Transverse colon (tissue), 4 donors: ENCODE measurements around the gene MACROH2A2. TPM values are rescaled to one million over a fixed set of nuclear protein-coding genes. Genes with fewer than 3 reads are reported as not detected.
"Not testable (repeated sequence)": the region's sequence is repeated elsewhere in the genome, so short reads cannot be mapped to it uniquely, and the experiment has no call there.

Experiments
- DNase-seq: peaks from one replicate; pipeline ENCODE4 v3.0.0-alpha.2; 2019
- H3K27ac ChIP-seq, 4 donors: fragments of 200-600 bp; sonication (generic); 2 replicates each; pipeline ENCODE4 v1.5.1; 2016 to 2018; ENCODE audit warnings: inconsistent platforms in 4 of 4
- H3K27me3 ChIP-seq: fragments of 200-600 bp; sonication (generic); 2 replicates; pipeline ENCODE4 v1.5.1; 2017; ENCODE audit warnings: inconsistent platforms
- H3K36me3 ChIP-seq, 4 donors: fragments of 200-600 bp; sonication (generic); 2 replicates each; pipeline ENCODE4 v1.5.1; 2017 to 2019; ENCODE audit warnings: inconsistent platforms in 4 of 4
- H3K4me1 ChIP-seq, 4 donors: fragments of 200-600 bp; sonication (generic); 2 replicates each; pipeline ENCODE4 v1.5.1; 2017 to 2020; ENCODE audit warnings: inconsistent platforms in 4 of 4
- H3K4me3 ChIP-seq, 4 donors: fragments of 200-600 bp; sonication (generic); 1 replicate in 1 of 4; 2 replicates in 3 of 4; pipeline versions ENCODE4 v1.5.1 to v1.6.1; 2017 to 2019; ENCODE audit warnings: inconsistent platforms in 4 of 4
- H3K9me3 ChIP-seq, 2 donors: fragments of 200-600 bp; sonication (generic); 2 replicates each; pipeline ENCODE4 v1.5.1; 2017 to 2019; ENCODE audit warnings: inconsistent platforms in 2 of 2
- CTCF ChIP-seq, 5 experiments: fragments of 200-600 bp in 3 of 5; fragments of 450-650 bp in 2 of 5; sonication (generic) in 3 of 5; IDR thresholded peaks; 1 replicate in 2 of 5; 2 replicates in 3 of 5; pipeline ENCODE4 v1.5.1; 2016 to 2017; ENCODE audit warnings: antibody characterized with exemption in 5 of 5, inconsistent platforms in 3 of 5, mild to moderate bottlenecking in 2 of 5, moderate library complexity in 1 of 5
- EP300 ChIP-seq: sonication (generic); formaldehyde crosslinking; IDR thresholded peaks from one replicate; pipeline ENCODE4 v1.6.1; 2017; ENCODE audit warnings: antibody characterized with exemption, low read depth
- POLR2A ChIP-seq: fragments of 450-650 bp; IDR thresholded peaks from one replicate; pipeline ENCODE4 v1.6.1; 2016; ENCODE audit warnings: antibody characterized with exemption, mild to moderate bottlenecking, moderate library complexity
- POLR2AphosphoS5 ChIP-seq, 3 donors: sonication (generic); formaldehyde crosslinking; IDR thresholded peaks; one replicate each; pipeline ENCODE4 v1.6.1; 2016; ENCODE audit warnings: antibody characterized with exemption in 3 of 3
- WGBS, 2 donors: methylation state at CpG; one replicate each; pipeline ENCODE4 v1.1.5; 2018; ENCODE audit warnings: low coverage in 1 of 2; 5-methylcytosine and 5-hydroxymethylcytosine counted together
- in situ Hi-C, 4 donors: fragments of 200-750 bp; cut with MboI; loops; one replicate each; pipeline versions ENCODE4 v1.15.0 to v1.15.1; 2017; ENCODE audit warnings: low sequenced_read_pairs in 3 of 4, low pct_ligation_motif_present in 1 of 4, low pct_unique_long_range_greater_than_20kb in 1 of 4
- intact Hi-C: fragments of 100-400 bp; cut with DNase I; formaldehyde crosslinking; loops from one replicate; pipeline ENCODE4 v1.15.1; 2023; ENCODE audit warnings: low total_unique reads
- total RNA-seq, 4 donors: library from RNA; depleted of rRNA; stranded (reverse); fragments of >200 nt; gene quantifications; one replicate each; pipeline ENCODE4 v1.1.0, GENCODE V29; 2016

The MACROH2A2 gene
- total RNA-seq, 4 donors from 2014 or later = 1.6 to 8.6 (median 7.8) TPM

- DNase-seq = no peak
- Histone ChIP-seq H3K27me3 (no peaks in the 10 kb centered on the region), H3K4me1 (no peaks in the 10 kb centered on the region), H3K4me3 (no peak overlapping the region), H3K9me3 (no peaks in the 10 kb centered on the region), H3K27ac (no peak overlapping the region), H3K36me3 (peaks cover 0 to 12% (median 0%) of the 10 kb centered on the region in 4 donors)
- in situ Hi-C loops (no loop called here), intact Hi-C loops (no loop called here)
- no peak for TF ChIP-seq EP300
- TF ChIP-seq POLR2AphosphoS5 (IDR thresholded peaks at IDR 0.05) = no peak
- no peak for TF ChIP-seq POLR2A
- no peak for TF ChIP-seq CTCF (IDR thresholded peaks at IDR 0.05)
- 81 to 93% methylated on average over 5 of the region's 5 CpGs for whole genome bisulfite sequencing, 2 donors
Measured at GRCh38 chr10:70122742-70123141, 70.1 kb downstream of the MACROH2A2 start.

DNA sequence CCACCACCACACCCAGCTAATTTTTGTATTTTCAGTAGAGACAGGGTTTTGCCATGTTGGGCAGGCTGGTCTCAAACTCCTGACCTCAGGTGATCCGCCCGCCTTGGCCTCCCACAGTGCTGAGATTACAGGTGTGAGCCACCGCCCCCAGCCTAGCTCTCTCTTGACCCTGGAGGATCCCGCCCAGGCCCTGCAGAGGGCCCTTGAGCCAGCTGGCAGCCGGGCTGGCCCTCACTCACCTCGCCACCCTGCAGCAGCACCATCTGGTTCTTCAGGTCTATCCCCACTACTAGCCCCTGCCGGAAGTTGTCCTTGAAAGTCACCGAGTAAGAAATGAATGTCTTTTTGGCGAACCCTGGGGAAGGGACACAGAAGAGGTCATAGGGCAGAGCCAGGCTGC, 70.5 kb downstream of the MACROH2A2 start:
- H3K4me3 ChIP-seq, intact Hi-C loops, H3K27ac ChIP-seq, H3K9me3 ChIP-seq, in situ Hi-C loops, H3K27me3 ChIP-seq, DNase-seq, H3K4me1 ChIP-seq: not testable (repeated sequence)
- H3K36me3 ChIP-seq = peaks cover 0 to 12% (median 0%) of the 10 kb centered on the region in 4 donors
- WGBS, 2 donors = 97% methylated on average over 6 of the region's 9 CpGs; no CpG with 5 or more reads in 1 of the 2 donors

DNA sequence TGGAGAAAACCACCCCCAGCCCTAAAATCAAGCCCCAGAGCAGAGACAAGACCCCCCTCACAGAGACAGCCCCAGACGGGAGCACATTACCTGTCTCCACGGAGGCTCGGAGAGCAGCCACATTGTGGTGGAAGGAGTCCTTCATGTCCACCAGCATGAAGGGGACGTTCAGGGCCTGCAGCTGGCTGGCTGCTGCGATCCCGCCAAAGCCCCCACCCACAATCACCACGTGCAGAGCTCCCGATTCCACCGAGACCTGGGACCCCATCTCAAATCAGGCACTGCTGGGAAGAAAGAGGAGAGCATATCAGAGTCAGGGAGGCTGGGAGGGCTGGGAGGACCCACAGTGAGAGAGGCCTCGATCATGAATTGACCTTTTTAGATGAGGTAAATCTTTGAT, 71.2 kb downstream of the MACROH2A2 start:
- intact Hi-C loops (no loop called here), in situ Hi-C loops (no loop called here)
- Histone ChIP-seq H3K4me3 (no peak overlapping the region), H3K27ac (no peak overlapping the region), H3K9me3 (no peaks in the 10 kb centered on the region), H3K36me3 (peaks cover 0 to 12% (median 0%) of the 10 kb centered on the region in 4 donors), H3K4me1 (no peaks in the 10 kb centered on the region), H3K27me3 (no peaks in the 10 kb centered on the region)
- WGBS, 2 donors = 92% methylated on average over 10 of the region's 10 CpGs; no CpG with 5 or more reads in 1 of the 2 donors
- no peak for DNase-seq
- TF ChIP-seq POLR2A = no peak
- TF ChIP-seq CTCF (IDR thresholded peaks at IDR 0.05) = no peak
- TF ChIP-seq POLR2AphosphoS5 (IDR thresholded peaks at IDR 0.05) = no peak
- no peak for TF ChIP-seq EP300

GRCh38 chr10:70124415-70124814, 71.8 kb downstream of the MACROH2A2 start:
- no peaks in the 10 kb centered on the region for H3K27me3 ChIP-seq
- H3K36me3 ChIP-seq = peaks cover 0 to 11% (median 0%) of the 10 kb centered on the region in 4 donors
- WGBS, 2 donors = 100% methylated on average over 1 of the region's 1 CpG; no CpG with 5 or more reads in 1 of the 2 donors
- no peak for TF ChIP-seq POLR2AphosphoS5 (IDR thresholded peaks at IDR 0.05)
- TF ChIP-seq CTCF (IDR thresholded peaks at IDR 0.05) = no peak
- TF ChIP-seq POLR2A = no peak
- no peak for TF ChIP-seq EP300
- DNase-seq = no peak
- in situ Hi-C loops = no loop called here
- intact Hi-C loops = no loop called here
- no peaks in the 10 kb centered on the region for H3K9me3 ChIP-seq
- no peaks in the 10 kb centered on the region for H3K4me1 ChIP-seq
- no peak overlapping the region for H3K4me3 ChIP-seq
- no peak overlapping the region for H3K27ac ChIP-seq

- Histone ChIP-seq H3K27me3 (no peaks in the 10 kb centered on the region), H3K9me3 (no peaks in the 10 kb centered on the region), H3K4me3 (no peak overlapping the region), H3K4me1 (no peaks in the 10 kb centered on the region), H3K27ac (no peak overlapping the region), H3K36me3 (peaks cover 0 to 6% (median 0%) of the 10 kb centered on the region in 4 donors)
- no peak for DNase-seq
- TF ChIP-seq CTCF (IDR thresholded peaks at IDR 0.05) (no peak), EP300 (no peak), POLR2AphosphoS5 (IDR thresholded peaks at IDR 0.05) (no peak), POLR2A (no peak)
- in situ Hi-C loops = no loop called here
- 93 to 100% methylated on average over 2 to 3 of the region's 3 CpGs for WGBS, 2 donors
- intact Hi-C loops = no loop called here
Measured at GRCh38 chr10:70124918-70125317, 72.3 kb downstream of the MACROH2A2 start.
